Activated CD4-positive, alpha-beta T cell treated with anti-CD3 and anti-CD28 coated beads for 1 hour (primary cell): Measurements from ENCODE around the gene VPS41.
"Not testable (repeated sequence)": the region's sequence is repeated elsewhere in the genome, so short reads cannot be mapped to it uniquely, and the experiment has no call there.

Experiments
- DNase-seq: peaks from one replicate; pipeline ENCODE4 v3.0.0-alpha.2; 2020

The VPS41 gene

GRCh38 chr7:38908759-38909335, at the start of gene VPS41:
TSS of gene VPS41 (minus strand) at chr7:38909191. CDS start at chr7:38909174, 17 bp downstream.
- DNase-seq, result peak; percentile 67

- DNase-seq, result no peak
These were observed 46.9 kb upstream of the VPS41 start for GRCh38 chr7:38955892-38956291.

- no peak for DNase-seq
These were observed 45.0 kb upstream of the VPS41 start for GRCh38 chr7:38953971-38954370.

- no peak for DNase-seq
These were observed 44.2 kb upstream of the VPS41 start for GRCh38 chr7:38953227-38953626.

GRCh38 chr7:38951213-38951612, 42.2 kb upstream of the VPS41 start:
- DNase-seq, result no peak

DNA sequence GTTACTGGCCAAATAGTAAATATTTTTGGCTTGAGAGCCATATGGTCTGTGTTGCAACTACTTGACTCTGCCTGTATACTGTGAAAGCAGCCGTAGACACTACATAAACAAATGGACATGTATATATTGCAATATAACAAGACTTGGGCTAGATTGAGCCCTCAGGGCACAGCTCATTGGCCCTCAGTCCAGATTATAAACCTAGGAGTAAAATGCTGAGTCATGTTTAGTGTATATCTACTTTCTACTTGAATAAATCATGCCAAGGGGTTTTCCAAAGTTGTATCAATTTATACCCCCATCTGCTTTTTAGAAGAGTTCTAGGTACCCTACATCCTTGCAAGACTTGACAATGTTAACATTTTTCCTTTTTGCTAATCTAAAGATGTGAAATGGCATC, 41.3 kb upstream of the VPS41 start:
- DNase-seq, result no peak

DNA sequence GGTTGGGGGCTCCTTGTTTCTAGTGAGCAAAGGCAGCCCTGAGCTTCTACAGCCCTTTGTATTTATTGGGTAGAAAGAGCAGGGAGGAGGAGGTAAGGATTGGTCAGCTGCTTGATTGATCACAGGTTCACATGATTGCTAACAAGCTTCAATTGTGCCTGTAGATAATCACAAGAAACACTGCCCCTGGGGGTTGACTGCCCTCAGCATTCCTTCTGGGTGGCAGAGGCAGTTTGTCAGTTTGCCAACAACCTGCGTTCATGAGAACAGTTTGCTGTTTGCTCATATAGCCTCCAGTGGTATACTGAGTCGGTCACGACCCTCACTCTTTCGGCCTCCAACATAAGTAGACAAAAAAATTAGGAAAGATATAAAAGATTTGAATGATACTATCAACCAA, 38.5 kb upstream of the VPS41 start:
- DNase-seq, result not testable (repeated sequence)

DNA sequence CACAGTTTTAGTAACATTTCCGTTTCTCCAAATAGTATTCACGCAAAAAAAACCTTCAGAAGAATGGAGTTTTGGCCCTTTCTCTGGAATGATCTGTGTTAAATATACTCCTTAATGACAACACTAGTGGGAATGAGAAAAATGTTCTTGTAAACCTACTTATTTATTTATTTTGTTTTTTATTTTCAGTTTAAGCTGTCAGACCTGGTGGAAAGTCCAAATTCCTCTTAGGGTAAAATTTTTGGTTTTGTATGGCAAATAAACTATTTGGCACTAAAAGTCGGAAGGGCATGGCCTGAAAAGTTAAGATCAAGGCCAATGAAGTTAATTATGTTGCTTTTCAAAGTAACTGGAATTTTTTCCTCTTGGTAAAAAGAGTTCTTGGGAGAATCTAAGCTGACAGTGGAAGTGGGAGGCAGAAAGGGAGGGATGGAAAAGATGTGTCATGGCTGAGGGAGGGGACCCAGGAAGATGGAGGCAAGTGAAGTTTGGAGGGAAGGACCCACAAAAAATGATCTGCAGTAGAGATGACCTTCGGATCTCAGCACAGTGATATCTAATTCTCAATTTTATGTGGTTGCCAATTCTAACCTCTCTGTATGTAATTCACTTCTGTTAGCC, 33.5 kb upstream of the VPS41 start:
- DNase-seq, result no peak

DNA sequence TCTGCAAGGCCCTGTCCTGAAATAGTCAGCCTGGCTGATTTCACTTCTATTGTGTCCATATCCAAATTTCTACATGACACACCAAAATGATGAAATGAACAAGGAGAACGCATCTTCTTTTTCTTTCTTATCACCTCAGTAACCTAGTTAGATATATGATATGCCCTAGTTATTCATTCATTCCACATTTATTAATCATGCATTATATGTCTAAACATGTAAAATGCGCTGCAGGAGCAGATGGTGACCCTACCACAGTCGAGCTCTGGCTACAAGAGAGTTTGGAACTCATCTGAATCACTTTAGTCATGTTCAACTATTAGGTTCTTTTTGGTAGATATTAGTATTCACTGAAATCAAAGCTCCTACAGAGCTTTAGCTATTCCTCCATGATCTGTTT, 31.8 kb upstream of the VPS41 start:
- DNase-seq, result no peak

DNA sequence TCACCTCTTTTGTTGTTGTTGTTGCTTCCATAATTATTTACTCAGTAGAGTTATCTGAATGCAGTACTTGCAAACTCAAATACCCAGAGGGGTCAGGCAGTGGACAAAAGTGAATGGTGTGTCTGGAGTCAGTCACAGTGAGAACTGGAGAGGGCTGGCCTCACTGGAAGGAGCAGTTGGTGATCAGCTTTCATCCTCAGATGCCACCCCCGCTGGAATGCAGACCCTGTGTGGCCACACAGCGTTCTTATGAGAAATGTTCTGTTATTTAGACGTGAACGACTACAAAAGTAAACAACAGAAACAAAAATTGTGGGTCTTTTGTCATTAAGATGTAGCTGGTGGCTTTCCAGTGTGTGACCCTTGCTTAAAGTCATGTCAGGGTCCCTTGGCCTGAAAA, 29.6 kb upstream of the VPS41 start:
- no peak for DNase-seq

- no peak for DNase-seq
These were observed 29.1 kb upstream of the VPS41 start for GRCh38 chr7:38938001-38938485.

DNA sequence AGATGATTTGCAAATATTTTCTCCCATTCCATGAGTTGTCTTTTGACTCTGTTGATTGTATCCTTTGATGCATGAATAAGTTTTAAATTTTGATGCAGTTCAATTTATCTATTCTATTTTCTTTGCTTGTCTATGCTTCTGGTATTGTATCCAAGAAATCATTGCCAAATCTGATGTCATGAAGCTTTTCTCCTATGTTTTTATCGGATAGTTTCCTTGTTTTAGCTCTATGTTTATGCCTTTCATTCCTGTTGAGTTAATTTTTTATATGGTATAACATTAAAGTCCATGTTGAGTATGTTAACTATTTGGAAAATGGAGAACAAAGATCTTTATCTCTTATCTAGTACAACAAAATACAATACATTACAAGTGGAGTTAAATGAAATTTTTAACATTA, 27.6 kb upstream of the VPS41 start:
- DNase-seq, result no peak

- DNase-seq, result no peak
These were observed 25.5 kb upstream of the VPS41 start for GRCh38 chr7:38934536-38934935.

DNA sequence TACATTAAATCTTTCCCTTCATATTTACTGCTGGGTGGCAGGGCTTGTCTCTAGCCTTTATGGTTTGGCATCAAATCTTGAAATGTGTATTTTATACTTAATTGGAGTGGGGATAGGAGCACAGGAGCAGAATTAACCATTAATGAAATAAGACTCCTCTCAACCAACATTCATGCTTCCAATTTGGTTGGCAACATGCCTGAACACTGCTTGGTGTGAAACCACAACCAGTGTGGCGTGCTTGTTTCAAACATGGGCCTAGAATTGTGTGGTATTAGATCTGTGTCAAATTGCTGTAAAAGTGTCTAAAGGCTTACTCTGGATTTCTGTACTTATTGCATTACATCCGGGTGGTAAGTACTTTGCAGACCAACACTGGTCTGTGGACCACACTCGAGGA, 25.1 kb upstream of the VPS41 start:
- DNase-seq, result no peak

DNA sequence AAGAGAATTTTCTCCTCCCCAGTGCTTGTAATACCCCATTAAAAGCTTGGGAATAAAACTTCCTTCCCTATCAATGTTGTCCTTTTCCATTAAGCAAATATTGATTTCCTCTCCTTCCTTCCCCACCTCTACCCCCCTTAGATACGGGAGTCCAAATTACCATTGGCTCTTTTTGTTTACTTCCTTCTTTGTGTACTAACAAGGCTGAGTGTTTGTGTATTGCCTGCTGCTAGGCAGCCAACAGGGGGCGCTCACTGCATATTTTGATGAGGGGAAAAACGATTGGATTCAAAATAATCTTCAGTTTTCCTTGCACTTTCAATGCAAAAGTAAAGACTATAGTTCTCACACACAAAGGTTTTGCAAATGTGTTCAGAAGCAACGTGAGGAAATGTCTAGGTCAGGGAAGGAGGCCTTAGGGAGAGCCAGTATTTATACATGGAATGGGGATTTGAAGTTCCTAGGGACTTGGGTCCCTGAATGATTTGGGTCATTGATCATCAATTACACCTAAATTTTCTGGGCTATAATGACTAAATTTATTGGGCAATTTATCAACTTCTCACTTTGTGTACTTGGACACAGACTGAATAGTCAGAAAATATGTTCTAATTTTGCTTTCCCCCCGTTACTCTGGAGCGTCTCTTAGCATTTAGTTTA, 23.6 kb upstream of the VPS41 start:
- DNase-seq, result no peak

DNA sequence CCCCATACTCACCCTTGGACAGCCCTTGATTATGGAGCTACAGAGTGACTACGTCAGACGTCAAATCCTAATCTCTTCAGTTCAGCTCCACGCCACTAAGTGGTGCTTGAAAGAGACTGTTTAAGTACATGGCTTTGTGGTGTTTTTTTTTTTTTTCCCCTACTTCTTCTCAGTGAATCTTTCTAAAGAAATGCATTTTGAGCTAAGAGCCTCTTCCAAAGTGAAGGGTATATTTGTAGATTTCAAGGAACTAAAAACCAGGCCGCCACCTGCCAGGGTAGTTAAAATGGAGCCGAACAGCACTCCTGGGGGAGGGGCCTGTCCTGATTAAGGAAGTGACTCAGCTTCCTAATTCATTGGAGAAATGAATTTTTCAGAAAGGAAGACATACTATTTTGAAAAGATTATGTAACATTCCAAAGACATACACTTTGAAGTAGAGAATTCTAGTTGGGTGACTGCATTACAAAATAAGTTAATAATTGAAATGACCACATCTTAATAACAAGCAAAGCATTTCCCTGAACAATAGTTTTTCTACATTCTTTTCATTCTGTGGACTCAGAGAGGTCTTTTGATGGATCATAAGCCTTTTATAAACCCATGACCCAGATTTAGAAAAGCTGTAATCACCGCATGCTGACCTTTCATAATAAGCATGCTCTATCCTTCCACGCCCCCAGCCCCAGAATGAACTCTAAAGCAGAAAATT, 20.6 kb upstream of the VPS41 start:
- no peak for DNase-seq

DNA sequence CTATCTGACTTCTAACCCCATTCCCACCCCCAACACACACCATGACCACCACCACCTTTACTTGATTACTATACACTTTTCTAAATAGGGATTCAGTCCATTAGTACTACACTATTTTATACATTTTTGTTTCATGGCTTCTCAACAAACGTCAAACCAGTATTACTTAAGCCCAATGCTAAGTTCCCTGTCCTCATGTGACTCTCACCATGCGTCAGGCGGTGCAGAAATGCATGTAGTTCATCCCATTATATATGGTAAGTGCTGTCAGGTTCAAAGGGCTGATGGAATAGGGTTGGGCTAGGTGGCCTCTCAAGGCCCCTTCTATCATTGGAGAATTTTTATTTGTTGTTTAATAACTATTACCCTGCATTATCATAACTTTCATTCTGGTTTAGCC, 19.5 kb upstream of the VPS41 start:
- DNase-seq, result no peak

GRCh38 chr7:38927751-38928150, 18.8 kb upstream of the VPS41 start:
- no peak for DNase-seq

GRCh38 chr7:38920731-38921130, 11.7 kb upstream of the VPS41 start:
- DNase-seq, result no peak

DNA sequence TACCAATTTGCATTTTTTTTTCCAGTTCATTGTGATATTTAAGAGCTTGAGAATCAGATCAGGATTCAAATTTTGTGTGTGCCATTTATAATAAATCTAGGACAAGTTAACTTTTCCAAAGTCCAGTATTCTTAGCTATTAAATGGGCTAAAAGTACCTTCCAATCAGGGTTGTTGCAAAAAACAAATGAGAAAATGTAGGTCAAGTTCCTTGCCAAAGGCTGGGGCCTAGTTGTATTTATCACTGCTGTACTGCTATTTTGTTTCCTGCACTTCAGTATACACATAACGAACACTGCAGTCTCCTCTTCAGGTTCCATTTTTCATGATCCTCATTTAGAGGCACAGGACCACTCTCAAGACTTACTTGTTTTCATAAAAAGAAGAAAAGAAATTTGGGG, 7.4 kb upstream of the VPS41 start:
- no peak for DNase-seq

DNA sequence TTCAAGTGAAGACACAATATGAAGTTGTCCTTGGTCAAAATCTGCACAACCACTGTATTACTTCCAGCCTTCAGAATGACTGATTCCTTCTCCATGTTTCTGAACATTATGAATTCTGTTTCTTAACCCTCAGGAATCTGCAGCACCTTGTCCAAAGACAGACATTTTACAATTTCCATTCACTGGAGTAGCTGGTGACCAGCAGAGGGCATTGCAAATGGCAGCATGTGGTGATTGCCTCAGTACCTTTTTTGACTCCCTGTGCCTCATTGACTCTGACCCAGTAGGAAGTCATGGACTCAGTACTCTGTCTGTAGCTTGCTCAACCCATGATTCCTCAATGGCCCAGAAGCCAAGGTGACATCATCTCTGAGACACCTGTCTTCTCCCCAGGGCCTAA, 879 bp upstream of the VPS41 start:
- DNase-seq, result no peak

- DNase-seq, result no peak
These were observed 1.2 kb downstream of the VPS41 start for GRCh38 chr7:38907766-38908165.

DNA sequence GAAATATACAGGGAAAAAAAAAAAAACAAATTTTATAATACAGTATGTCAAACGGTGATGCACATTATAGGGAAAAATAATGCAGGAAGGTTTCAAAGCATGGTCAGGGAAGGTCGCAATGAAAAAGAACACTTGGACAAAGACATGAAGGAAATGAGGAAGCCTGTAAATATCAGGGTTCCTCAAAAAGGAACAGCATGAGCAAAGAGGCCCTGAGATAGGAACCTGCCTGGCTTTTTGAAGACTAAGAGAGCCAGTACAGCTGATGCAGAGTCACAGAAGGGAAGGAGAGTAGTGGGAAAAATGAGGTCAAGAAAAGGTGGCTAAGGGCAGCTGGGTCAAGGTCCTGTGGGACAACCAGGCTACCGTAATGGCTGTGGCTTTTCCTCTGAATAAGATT, 1.9 kb downstream of the VPS41 start:
- no peak for DNase-seq
